Mesothelial cell of epicardium (in vitro differentiated cells): ENCODE data around the gene ENTPD8. TPM values are rescaled to one million over a fixed set of nuclear protein-coding genes. Genes with fewer than 3 reads are reported as not detected.

Source experiments
- DNase-seq, 2 experiments: peaks; one replicate each; pipeline ENCODE4 v3.0.0; 2021; ENCODE audit warnings: low spot score in 2 of 2; ENCODE audit not compliant: unreplicated experiment in 2 of 2
- H3K27ac Mint-ChIP-seq: 2 replicates; pipeline ENCODE4 v1.8.0; 2021; ENCODE audit warnings: mixed read lengths
- H3K27me3 Mint-ChIP-seq: 2 replicates; pipeline ENCODE4 v1.8.0; 2021; ENCODE audit warnings: low read depth, mixed read lengths
- H3K36me3 Mint-ChIP-seq: 2 replicates; pipeline ENCODE4 v1.8.0; 2021; ENCODE audit warnings: mixed read lengths
- H3K4me1 Mint-ChIP-seq: 2 replicates; pipeline ENCODE4 v1.8.0; 2021; ENCODE audit warnings: mixed read lengths
- H3K4me3 Mint-ChIP-seq: 2 replicates; pipeline ENCODE4 v1.8.0; 2021; ENCODE audit warnings: mild to moderate bottlenecking, moderate library complexity, mixed read lengths
- H3K9me3 Mint-ChIP-seq: 2 replicates; pipeline ENCODE4 v1.8.0; 2021; ENCODE audit warnings: mixed read lengths
- total RNA-seq: library from RNA; stranded (reverse); gene quantifications from 3 replicates; pipeline ENCODE4 v1.2.1, GENCODE V29; 2021
- TF ChIP-seq, protein P1 (sequence below): fragments of 200-600 bp; sonication (generic); IDR thresholded peaks from one replicate; pipeline ENCODE4 v1.5.0; 2021; ENCODE audit warnings: antibody characterized with exemption; ENCODE audit not compliant: unreplicated experiment

ENTPD8 gene
- total RNA-seq, 1 donor from 2014 or later, result 1.4 TPM

DNA sequence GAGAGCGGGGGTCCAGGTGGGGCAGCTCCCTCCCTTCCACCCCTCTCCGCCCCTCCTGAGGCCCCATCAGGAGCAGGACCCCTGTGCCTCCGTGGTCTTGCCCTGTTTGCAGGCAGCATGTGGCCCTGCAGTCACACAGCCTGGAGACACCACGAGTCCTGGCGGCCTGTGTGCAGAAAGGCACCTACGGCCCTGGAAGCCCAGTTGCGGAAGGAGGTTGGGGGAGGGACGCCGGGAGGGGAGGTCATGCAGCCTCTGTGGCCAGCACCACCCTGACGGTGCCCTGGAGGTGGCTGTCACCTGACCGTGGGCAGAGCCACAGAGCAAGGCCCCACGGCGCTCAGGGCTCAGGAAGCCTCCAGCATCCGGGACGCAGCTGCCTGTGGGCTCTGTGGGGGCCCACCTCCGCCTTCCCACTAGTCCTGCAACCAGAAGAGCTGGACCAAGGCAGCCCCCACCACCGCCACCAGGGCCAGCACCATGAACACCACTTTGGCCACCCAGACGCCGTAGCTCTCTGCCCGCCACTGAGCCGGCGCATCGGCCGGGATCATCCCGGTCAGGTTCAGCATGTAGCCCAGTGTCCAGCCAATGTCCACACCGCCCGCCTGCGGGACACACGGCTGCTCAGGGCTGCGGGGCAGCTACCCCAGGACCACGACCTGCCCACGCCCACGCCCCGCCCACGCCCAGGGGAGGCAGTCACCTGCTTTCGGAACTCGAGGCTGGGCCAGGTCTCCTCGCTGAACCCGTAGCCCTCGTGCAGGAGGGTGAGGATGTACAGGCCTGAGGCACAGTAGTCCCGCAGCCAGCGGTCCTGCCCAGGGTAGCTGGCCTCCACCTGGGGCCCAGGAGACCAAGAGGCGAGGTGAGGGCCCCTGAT is 6.4 kb downstream of the ENTPD8 start:
- TF ChIP-seq, protein P1, sequence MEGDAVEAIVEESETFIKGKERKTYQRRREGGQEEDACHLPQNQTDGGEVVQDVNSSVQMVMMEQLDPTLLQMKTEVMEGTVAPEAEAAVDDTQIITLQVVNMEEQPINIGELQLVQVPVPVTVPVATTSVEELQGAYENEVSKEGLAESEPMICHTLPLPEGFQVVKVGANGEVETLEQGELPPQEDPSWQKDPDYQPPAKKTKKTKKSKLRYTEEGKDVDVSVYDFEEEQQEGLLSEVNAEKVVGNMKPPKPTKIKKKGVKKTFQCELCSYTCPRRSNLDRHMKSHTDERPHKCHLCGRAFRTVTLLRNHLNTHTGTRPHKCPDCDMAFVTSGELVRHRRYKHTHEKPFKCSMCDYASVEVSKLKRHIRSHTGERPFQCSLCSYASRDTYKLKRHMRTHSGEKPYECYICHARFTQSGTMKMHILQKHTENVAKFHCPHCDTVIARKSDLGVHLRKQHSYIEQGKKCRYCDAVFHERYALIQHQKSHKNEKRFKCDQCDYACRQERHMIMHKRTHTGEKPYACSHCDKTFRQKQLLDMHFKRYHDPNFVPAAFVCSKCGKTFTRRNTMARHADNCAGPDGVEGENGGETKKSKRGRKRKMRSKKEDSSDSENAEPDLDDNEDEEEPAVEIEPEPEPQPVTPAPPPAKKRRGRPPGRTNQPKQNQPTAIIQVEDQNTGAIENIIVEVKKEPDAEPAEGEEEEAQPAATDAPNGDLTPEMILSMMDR, result no peak
- Mint-ChIP-seq H3K27ac (no peak overlapping the region), H3K36me3 (no peaks in the 10 kb centered on the region), H3K9me3 (no peaks in the 10 kb centered on the region), H3K27me3 (no peaks in the 10 kb centered on the region), H3K4me1 (no peaks in the 10 kb centered on the region), H3K4me3 (no peak overlapping the region)
- peak in 1 of 2 experiments; percentile 23 for DNase-seq

DNA sequence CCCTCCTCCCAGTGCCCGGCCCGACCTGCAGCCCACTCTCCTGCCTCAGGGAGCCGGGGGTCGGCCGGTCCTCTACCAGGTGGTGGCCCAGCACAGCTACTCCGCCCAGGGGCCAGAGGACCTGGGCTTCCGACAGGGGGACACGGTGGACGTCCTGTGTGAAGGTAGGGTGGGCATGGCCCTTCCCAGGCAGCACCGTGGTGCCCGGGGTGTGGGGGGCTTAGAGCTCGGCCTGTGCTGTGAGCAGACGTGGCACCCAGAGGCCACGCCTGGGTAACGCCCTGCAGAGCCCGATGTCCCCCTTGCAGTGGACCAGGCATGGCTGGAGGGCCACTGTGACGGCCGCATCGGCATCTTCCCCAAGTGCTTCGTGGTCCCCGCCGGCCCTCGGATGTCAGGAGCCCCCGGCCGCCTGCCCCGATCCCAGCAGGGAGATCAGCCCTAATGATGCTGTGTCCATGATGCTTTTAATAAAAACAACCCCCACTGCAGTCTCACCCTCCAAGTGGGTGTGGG is 7.2 kb downstream of the ENTPD8 start:
- TF ChIP-seq, protein P1, result no peak
- no peak for DNase-seq
- no peak overlapping the region for H3K27ac Mint-ChIP-seq
- H3K36me3 Mint-ChIP-seq, result no peaks in the 10 kb centered on the region
- no peaks in the 10 kb centered on the region for H3K27me3 Mint-ChIP-seq
- H3K9me3 Mint-ChIP-seq, result no peaks in the 10 kb centered on the region
- H3K4me1 Mint-ChIP-seq, result no peaks in the 10 kb centered on the region
- H3K4me3 Mint-ChIP-seq, result no peak overlapping the region

DNA sequence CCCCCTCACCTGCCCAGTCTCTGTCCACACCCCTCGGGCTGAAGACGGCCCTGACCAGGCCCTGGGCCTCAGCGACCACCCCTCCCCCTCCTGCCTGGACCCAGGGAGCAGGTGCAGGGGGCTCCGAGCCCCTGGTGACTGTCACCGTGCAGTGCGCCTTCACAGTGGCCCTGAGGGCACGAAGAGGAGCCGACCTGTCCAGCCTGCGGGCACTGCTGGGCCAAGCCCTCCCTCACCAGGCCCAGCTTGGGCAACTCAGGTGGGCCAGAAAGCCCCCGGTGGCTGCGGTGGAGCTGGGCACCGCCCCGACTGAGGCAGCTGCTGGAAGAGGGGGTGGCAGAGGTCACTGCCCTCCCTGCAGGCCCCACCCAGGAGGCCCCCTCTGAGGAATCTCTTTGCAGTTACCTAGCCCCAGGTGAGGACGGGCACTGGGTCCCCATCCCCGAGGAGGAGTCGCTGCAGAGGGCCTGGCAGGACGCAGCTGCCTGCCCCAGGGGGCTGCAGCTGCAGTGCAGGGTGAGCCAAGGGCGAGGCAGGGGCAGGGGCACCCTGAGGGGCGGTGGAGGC is 7.7 kb downstream of the ENTPD8 start:
- H3K4me3 Mint-ChIP-seq, result no peak overlapping the region

DNA sequence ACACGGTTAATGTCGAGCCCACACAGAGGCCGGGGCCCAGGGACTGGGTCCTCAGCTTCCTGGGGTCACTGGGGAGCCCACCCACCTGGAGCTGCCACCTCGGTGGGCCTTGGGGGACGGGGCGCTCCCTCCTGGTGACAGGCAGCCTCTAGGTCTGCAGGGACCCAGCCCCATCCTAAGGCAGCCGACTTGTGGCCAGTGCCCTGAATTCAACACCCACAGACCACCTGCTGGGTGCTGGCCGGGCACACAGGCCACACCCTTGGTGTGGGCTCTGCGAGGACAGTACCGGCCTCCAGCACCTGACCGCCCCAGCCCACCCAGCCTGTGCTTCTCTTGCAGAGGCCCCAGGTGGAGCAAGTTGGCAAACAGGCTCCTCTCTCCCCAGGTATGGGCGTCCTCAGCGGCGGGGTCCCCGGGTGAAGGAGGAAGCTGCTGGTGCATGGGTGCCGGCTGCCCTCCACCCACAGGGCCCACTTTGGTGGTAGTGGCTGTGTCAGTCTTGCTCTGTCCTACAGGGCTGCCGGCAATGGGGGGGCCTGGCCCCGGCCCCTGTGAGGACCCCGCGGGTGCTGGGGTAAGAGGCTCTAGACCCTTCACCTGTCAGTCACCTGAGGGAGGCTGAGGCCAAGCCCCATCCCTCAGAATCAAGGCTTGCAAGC is 8.3 kb downstream of the ENTPD8 start:
- DNase-seq, result peak in 1 of 2 experiments; percentile 13
- TF ChIP-seq, protein P1, result no peak
- Mint-ChIP-seq H3K9me3 (no peaks in the 10 kb centered on the region), H3K27ac (no peak overlapping the region), H3K27me3 (no peaks in the 10 kb centered on the region), H3K4me1 (no peaks in the 10 kb centered on the region), H3K36me3 (no peaks in the 10 kb centered on the region), H3K4me3 (no peak overlapping the region)

More for the DNA sequence above, 7.7 kb downstream of the ENTPD8 start:
- Mint-ChIP-seq H3K27me3 (no peaks in the 10 kb centered on the region), H3K36me3 (no peaks in the 10 kb centered on the region), H3K4me1 (no peaks in the 10 kb centered on the region), H3K27ac (no peak overlapping the region), H3K9me3 (no peaks in the 10 kb centered on the region)
- TF ChIP-seq, protein P1, result no peak
- DNase-seq, result peak in 1 of 2 experiments; percentile 18

DNA sequence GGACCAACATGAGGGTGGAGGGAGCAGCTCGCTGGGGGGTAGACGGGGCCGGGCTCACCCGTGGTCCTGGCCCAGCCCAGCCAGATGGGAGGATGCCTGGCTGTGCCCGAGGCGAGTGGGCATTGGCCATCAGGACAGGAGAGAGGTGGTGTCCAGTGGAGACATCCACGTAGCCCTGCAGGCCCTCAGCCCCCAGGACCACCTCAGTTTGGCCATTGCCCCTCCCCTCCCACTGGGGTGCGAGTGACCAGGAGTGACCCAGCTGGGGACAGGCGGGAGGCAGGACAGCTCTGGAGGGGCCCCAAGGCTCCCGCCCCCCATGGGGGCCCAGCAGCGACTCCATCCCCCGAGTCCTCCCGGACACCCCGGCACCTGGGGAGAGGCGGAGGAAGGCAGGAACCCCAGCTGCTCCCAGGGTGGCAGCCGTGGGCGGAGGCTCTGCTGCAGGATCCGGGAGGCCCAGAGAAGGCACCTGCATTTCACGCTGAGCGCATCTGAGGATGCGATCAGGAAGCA is 9.7 kb downstream of the ENTPD8 start:
- Mint-ChIP-seq H3K4me3 (no peak overlapping the region), H3K27ac (no peak overlapping the region), H3K27me3 (no peaks in the 10 kb centered on the region), H3K4me1 (no peaks in the 10 kb centered on the region), H3K9me3 (no peaks in the 10 kb centered on the region), H3K36me3 (no peaks in the 10 kb centered on the region)
- DNase-seq, result peak in 1 of 2 experiments; percentile 18
- TF ChIP-seq, protein P1, result no peak
